Endothelial cell (in vitro differentiated cells): ENCODE results near the gene MYL3. TPM values are rescaled to one million over a fixed set of nuclear protein-coding genes. Genes with fewer than 3 reads are reported as not detected.
A peak's percentile ranks its signal among the peaks of the same experiment; 100 is the strongest.

Experiments
- DNase-seq: peaks from one replicate; pipeline ENCODE4 v3.0.0; 2021; ENCODE audit warnings: low spot score
- H3K27ac Mint-ChIP-seq: one replicate; pipeline ENCODE4 v1.8.0; 2021; ENCODE audit warnings: mixed read lengths, inconsistent platforms; ENCODE audit not compliant: unreplicated experiment
- H3K27me3 Mint-ChIP-seq: one replicate; pipeline ENCODE4 v1.8.0; 2021; ENCODE audit warnings: mild to moderate bottlenecking, moderate library complexity, mixed read lengths, inconsistent platforms; ENCODE audit not compliant: unreplicated experiment
- H3K36me3 Mint-ChIP-seq: one replicate; pipeline ENCODE4 v1.8.0; 2021; ENCODE audit warnings: mild to moderate bottlenecking, low read depth, mixed read lengths, inconsistent platforms; ENCODE audit not compliant: unreplicated experiment
- H3K4me1 Mint-ChIP-seq: one replicate; pipeline ENCODE4 v1.8.0; 2021; ENCODE audit warnings: mild to moderate bottlenecking, mixed read lengths, inconsistent platforms; ENCODE audit not compliant: unreplicated experiment
- H3K4me3 Mint-ChIP-seq: one replicate; pipeline ENCODE4 v1.8.0; 2021; ENCODE audit warnings: mild to moderate bottlenecking, mixed read lengths, inconsistent platforms; ENCODE audit not compliant: unreplicated experiment
- H3K9me3 Mint-ChIP-seq: one replicate; pipeline ENCODE4 v1.8.0; 2021; ENCODE audit warnings: mixed read lengths, inconsistent platforms; ENCODE audit not compliant: unreplicated experiment
- total RNA-seq: library from RNA; stranded (reverse); fragmentation: NEBNext Ultra II Directional; extraction: Animal tissue kit (Norgen Biotek cat#: 25700); gene quantifications from one replicate; pipeline ENCODE4 v1.2.1, GENCODE V29; 2021; ENCODE audit not compliant: unreplicated experiment
- TF ChIP-seq, protein P1 (sequence below): fragments of 200-600 bp; sonication (generic); IDR thresholded peaks from one replicate; pipeline ENCODE4 v1.5.0; 2021; ENCODE audit warnings: antibody characterized with exemption; ENCODE audit not compliant: unreplicated experiment

The MYL3 gene
- total RNA-seq, 1 donor from 2014 or later, result not detected

DNA sequence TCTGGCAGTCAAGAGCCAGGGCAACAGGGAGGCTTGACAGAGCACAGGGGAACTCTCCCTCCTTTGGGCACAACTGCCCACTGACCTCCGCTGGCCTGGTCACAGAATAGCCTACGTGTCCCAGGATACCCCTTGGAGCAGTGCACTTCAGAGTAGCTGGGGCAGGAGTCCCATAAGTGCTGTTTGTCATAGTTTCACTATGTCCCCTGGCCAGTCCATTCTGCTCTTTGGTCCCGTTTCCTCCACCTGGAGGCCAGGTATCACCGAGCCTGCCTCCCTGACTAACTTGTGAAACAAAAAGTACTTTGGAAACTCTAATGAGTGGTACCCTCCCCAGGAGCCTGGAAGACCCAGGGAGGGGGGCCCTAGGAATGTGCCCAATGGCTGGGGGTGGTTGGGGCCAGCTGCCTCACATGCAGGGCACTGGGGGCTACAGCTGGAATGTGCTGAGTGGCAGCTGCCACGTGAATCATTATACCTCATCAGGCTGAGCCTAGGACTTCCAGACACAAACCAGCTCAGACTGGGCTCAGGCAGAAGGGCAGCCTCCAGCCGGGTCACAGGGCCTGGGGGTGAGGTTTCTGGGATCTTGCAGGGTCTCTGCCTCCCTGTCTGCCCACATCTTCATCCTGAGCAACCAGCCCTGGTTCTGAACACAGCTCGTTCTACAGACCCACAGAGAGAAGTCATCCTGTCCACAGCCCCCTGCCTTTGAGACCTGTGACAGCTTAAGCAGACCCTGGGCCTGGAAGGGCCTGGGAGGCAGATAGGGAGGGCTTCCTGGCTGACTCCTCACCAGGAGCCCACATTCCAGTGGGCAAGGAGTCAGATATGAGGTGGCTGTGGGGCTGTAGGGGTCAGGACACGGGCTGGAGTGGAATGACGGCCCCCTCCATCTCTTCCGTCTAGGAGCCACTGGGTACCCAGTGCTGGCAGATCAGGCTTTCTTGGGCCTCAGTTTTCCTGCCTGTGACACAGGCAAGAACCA is 13.4 kb upstream of the MYL3 start:
- H3K4me3 Mint-ChIP-seq, result no peak overlapping the region
- H3K36me3 Mint-ChIP-seq, result no peaks in the 10 kb centered on the region
- peaks cover 18% of the 10 kb centered on the region for H3K4me1 Mint-ChIP-seq
- TF ChIP-seq, protein P1, sequence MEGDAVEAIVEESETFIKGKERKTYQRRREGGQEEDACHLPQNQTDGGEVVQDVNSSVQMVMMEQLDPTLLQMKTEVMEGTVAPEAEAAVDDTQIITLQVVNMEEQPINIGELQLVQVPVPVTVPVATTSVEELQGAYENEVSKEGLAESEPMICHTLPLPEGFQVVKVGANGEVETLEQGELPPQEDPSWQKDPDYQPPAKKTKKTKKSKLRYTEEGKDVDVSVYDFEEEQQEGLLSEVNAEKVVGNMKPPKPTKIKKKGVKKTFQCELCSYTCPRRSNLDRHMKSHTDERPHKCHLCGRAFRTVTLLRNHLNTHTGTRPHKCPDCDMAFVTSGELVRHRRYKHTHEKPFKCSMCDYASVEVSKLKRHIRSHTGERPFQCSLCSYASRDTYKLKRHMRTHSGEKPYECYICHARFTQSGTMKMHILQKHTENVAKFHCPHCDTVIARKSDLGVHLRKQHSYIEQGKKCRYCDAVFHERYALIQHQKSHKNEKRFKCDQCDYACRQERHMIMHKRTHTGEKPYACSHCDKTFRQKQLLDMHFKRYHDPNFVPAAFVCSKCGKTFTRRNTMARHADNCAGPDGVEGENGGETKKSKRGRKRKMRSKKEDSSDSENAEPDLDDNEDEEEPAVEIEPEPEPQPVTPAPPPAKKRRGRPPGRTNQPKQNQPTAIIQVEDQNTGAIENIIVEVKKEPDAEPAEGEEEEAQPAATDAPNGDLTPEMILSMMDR, result no peak
- no peak overlapping the region for H3K27ac Mint-ChIP-seq
- DNase-seq, result no peak
- peaks cover 11% of the 10 kb centered on the region for H3K27me3 Mint-ChIP-seq
- H3K9me3 Mint-ChIP-seq, result no peaks in the 10 kb centered on the region

DNA sequence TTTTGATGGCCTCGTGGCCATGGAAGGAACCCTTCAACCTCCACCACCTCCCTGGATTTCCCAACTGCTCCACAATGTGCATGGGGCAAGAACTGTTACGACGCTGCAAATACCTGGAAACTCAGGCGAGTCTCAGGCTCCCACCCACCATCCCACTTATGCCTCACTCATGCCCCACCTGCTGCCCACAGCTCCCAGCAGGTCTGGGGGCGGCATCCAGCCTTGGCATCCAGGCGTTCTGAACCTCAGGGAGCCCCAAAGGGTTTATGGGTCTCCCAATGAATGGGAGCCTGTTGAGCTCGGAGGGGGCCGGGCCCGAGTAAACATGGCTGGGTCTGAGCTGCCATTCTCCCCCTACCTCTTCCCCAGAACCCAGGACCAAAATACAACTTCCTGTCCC is 12.3 kb upstream of the MYL3 start:
- TF ChIP-seq, protein P1, result no peak
- no peak for DNase-seq
- no peak overlapping the region for H3K4me3 Mint-ChIP-seq
- no peaks in the 10 kb centered on the region for H3K9me3 Mint-ChIP-seq
- peaks cover 3% of the 10 kb centered on the region for H3K36me3 Mint-ChIP-seq
- no peak overlapping the region for H3K27ac Mint-ChIP-seq
- H3K27me3 Mint-ChIP-seq, result peaks cover 15% of the 10 kb centered on the region
- H3K4me1 Mint-ChIP-seq, result peaks cover 16% of the 10 kb centered on the region

DNA sequence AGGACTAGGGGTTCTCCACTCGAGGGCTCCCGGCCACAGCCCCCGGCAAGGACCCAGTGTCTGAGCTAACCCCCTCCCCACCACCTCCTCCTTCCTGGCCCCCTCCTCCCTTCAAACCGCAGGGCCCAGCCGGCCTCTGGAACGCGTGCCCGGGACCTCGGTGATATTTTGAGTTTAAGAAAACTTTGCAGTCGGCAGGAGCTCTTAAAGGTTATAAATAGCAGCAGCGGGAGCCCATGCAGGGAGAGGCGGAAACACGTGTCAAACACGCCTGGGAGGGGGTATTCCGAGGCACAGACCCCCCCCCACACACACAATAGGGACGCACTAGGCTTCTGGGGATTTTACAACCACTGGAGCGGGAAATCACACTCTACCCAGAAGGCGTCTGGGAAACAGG is 11.2 kb upstream of the MYL3 start:
- H3K4me1 Mint-ChIP-seq, result peaks cover 9% of the 10 kb centered on the region
- H3K27ac Mint-ChIP-seq, result no peak overlapping the region
- peaks cover 3% of the 10 kb centered on the region for H3K36me3 Mint-ChIP-seq
- TF ChIP-seq, protein P1, result no peak
- H3K9me3 Mint-ChIP-seq, result no peaks in the 10 kb centered on the region
- no peak for DNase-seq
- H3K27me3 Mint-ChIP-seq, result peaks cover 9% of the 10 kb centered on the region
- no peak overlapping the region for H3K4me3 Mint-ChIP-seq

DNA sequence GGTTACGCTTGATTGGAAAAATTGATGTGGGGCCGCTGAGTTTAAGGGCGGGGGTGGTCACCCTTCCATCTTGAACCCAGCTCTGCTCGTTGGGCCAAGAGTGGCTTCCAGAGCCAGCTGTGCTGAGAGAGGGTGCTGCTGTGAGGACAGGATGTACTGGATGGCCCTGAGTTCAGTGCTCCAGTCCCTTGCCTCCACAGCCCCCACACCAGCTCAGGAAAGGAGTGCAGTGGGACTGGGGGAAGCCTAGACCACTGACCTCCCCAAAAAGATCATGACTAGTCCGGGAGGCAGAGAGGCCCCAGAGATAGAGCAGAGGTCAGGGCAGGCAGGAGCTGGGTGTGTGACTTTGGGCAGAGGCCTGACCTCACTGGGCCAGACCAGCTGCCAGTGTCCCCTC is 10.3 kb upstream of the MYL3 start:
- no peak for DNase-seq
- Mint-ChIP-seq H3K27ac (no peak overlapping the region), H3K4me3 (no peak overlapping the region), H3K9me3 (no peaks in the 10 kb centered on the region), H3K4me1 (peaks cover 9% of the 10 kb centered on the region), H3K36me3 (peaks cover 3% of the 10 kb centered on the region), H3K27me3 (peaks cover 11% of the 10 kb centered on the region)
- TF ChIP-seq, protein P1, result no peak

DNA sequence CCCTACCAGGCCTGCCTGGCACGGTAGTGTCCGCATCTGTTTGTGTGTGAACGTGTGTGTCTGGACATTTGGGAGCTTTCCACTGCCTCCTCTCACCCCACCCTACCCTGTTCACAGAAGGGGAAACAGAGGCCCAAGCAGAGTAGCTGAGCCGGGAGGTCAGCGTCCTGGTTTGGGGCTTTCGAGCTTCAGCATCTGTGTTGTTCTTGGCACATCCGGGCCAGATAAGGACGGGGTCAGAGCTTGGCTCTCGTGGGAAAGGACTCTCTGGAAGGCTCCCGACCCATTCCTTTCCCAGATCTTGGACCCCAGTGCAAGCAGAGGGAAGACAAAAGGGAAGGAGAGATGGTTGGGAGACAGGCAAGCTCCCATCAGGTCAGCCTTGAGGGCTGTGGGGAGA is 8.0 kb upstream of the MYL3 start:
- Mint-ChIP-seq H3K9me3 (no peaks in the 10 kb centered on the region), H3K4me1 (peaks cover 9% of the 10 kb centered on the region), H3K27me3 (peaks cover 11% of the 10 kb centered on the region), H3K36me3 (peaks cover 3% of the 10 kb centered on the region), H3K27ac (peak overlapping the region; percentile 42), H3K4me3 (no peak overlapping the region)
- DNase-seq, result no peak
- TF ChIP-seq, protein P1, result no peak
